ENCODE results near the gene TRIM9. TPM values are rescaled to one million over a fixed set of nuclear protein-coding genes. Genes with fewer than 3 reads are reported as not detected.

Gene TRIM9
- total and polyA plus RNA-seq, 7 donors: 0.17 to 3.3 (median 1.1) TPM

DNA sequence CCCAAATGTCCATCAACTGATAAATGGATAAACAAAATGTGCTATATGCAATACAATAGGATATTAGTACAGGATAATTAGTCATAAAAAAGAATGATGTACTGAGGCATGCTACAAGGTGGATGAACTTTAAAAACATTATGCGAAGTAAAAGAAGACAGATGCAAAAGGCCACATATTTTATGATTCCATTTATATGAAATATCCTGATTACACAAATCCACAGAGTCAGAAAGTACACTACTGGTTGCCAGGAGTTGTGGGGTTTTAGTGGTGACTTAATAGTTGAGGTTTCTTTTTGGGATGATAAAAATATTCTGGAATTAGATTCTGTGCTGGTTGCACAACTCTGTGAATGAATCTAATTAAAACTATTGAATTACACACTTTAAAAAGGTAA is 12.6 kb downstream of the TRIM9 start:
- no peak for DNase-seq
- WGBS, 3 donors: 85 to 93% (median 91%) methylated on average over 1 of the region's 1 CpG
- TF ChIP-seq, protein P1, sequence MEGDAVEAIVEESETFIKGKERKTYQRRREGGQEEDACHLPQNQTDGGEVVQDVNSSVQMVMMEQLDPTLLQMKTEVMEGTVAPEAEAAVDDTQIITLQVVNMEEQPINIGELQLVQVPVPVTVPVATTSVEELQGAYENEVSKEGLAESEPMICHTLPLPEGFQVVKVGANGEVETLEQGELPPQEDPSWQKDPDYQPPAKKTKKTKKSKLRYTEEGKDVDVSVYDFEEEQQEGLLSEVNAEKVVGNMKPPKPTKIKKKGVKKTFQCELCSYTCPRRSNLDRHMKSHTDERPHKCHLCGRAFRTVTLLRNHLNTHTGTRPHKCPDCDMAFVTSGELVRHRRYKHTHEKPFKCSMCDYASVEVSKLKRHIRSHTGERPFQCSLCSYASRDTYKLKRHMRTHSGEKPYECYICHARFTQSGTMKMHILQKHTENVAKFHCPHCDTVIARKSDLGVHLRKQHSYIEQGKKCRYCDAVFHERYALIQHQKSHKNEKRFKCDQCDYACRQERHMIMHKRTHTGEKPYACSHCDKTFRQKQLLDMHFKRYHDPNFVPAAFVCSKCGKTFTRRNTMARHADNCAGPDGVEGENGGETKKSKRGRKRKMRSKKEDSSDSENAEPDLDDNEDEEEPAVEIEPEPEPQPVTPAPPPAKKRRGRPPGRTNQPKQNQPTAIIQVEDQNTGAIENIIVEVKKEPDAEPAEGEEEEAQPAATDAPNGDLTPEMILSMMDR (IDR thresholded peaks at IDR 0.05): no peak
- Histone ChIP-seq H3K36me3 (ENCODE audit: insufficient read depth in 1 of 2, low read depth in 1 of 2) (no peaks in the 10 kb centered on the region), H3K4me1 (no peaks in the 10 kb centered on the region), H3K27me3 (ENCODE audit: insufficient read depth in 3 of 3, low read length in 2 of 3) (no peaks in the 10 kb centered on the region), H3K27ac (no peak overlapping the region), H3K4me3 (no peak overlapping the region), H3K9me3 (no peaks in the 10 kb centered on the region)
- intact Hi-C loops (cut with DNase I): no loop called here
- no peak for ATAC-seq

DNA sequence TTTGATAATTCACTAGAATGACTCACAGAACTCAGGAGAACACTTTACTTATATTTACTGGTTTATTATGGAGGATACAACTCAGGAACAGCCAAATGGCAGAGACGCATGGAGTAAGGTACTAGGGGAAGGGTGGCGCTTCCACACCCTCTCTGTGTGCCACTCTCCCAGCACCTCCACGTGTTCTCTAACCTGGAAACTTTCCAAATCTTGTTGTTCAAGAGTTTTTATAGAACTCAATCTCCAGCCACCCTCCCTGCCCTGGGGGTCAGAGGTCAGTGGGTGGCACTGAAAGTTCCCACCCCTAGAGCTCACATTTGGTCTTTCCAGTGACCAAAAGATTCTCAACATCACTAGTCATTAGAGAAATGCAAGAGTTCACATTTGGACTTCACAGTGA is 13.2 kb downstream of the TRIM9 start:
- Histone ChIP-seq H3K9me3 (no peaks in the 10 kb centered on the region), H3K36me3 (ENCODE audit: insufficient read depth in 1 of 2, low read depth in 1 of 2) (no peaks in the 10 kb centered on the region), H3K4me3 (no peak overlapping the region), H3K27ac (no peak overlapping the region), H3K27me3 (ENCODE audit: insufficient read depth in 3 of 3, low read length in 2 of 3) (no peaks in the 10 kb centered on the region), H3K4me1 (no peaks in the 10 kb centered on the region)
- no peak for DNase-seq
- intact Hi-C loops (cut with DNase I): no loop called here
- TF ChIP-seq, protein P1 (IDR thresholded peaks at IDR 0.05): no peak
- no peak for ATAC-seq
- 72 to 76% (median 73%) methylated on average over 3 of the region's 3 CpGs for WGBS, 3 donors

DNA sequence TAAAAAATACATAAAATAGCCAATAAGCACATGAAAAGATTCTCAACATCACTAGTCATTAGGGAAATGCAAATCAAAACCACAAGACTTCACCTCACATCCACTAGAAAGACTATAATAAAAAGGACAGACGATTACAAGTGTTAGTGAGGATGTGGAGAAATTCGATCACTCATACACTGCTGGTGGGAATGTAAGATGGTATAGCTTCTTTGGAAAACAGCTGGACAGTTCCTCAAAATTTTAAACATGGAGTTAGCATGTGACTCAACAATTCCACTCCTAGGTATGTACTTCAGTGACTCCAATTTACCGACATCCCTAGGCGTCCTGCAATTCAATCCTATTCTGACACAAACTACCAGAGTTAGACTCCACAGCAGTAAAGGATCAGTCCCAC is 13.7 kb downstream of the TRIM9 start:
- H3K9me3 ChIP-seq: no peaks in the 10 kb centered on the region
- no peaks in the 10 kb centered on the region for H3K27me3 ChIP-seq (ENCODE audit: insufficient read depth in 3 of 3, low read length in 2 of 3)
- H3K4me3 ChIP-seq: no peak overlapping the region
- TF ChIP-seq, protein P1 (IDR thresholded peaks at IDR 0.05): no peak
- intact Hi-C loops (cut with DNase I): no loop called here
- ATAC-seq: no peak
- DNase-seq: no peak
- 85 to 88% (median 88%) methylated on average over 4 of the region's 4 CpGs for WGBS, 3 donors
- no peak overlapping the region for H3K27ac ChIP-seq
- no peaks in the 10 kb centered on the region for H3K36me3 ChIP-seq (ENCODE audit: insufficient read depth in 1 of 2, low read depth in 1 of 2)
- H3K4me1 ChIP-seq: no peaks in the 10 kb centered on the region

DNA sequence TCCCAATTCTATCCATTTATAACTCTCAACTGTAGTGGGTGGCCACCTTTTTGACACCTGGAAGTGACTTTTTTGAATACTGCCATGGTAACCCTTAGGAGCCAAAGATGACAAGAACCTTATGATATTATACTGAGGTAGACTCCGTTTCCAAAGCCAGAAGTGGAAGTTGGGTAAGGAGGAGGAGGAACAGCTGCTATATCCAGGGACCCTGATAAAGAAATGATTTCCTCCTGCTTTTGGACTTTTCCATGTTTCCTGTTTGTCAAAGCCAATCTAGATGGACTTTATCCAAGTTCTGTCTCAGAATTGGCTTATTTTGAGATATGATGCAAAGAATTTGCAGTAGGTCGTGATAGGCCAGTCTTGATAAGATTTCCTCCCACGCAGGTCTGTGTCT is 14.3 kb downstream of the TRIM9 start:
- ATAC-seq: no peak
- TF ChIP-seq, protein P1 (IDR thresholded peaks at IDR 0.05): no peak
- H3K27ac ChIP-seq: no peak overlapping the region
- no peaks in the 10 kb centered on the region for H3K36me3 ChIP-seq (ENCODE audit: insufficient read depth in 1 of 2, low read depth in 1 of 2)
- intact Hi-C loops (cut with DNase I): no loop called here
- DNase-seq: no peak
- no peaks in the 10 kb centered on the region for H3K4me1 ChIP-seq
- H3K27me3 ChIP-seq (ENCODE audit: insufficient read depth in 3 of 3, low read length in 2 of 3): no peaks in the 10 kb centered on the region
- WGBS, 3 donors: 57 to 59% (median 58%) methylated on average over 3 of the region's 3 CpGs
- no peaks in the 10 kb centered on the region for H3K9me3 ChIP-seq
- H3K4me3 ChIP-seq: no peak overlapping the region

DNA sequence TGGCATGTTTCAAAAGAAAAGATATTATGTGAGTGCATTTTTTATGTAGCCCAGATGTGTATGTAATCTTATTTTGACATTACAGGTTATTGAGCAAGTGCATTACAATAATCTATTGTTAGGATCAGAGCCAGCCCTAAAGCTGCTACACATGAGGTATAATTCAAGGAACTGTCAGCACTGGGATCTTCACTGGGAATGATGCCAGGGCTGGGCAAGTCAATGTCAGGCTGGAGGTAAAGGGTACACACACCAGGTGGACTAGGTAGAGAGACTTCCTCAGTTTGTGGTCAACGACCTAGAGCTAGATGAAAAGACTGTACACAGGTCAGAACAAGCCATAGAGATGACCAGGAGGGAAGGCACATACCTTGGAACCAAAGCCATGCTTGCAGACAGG is 15.4 kb downstream of the TRIM9 start:
- no peaks in the 10 kb centered on the region for H3K4me1 ChIP-seq
- no peak overlapping the region for H3K27ac ChIP-seq
- no peaks in the 10 kb centered on the region for H3K27me3 ChIP-seq (ENCODE audit: insufficient read depth in 3 of 3, low read length in 2 of 3)
- WGBS, 3 donors: 40 to 50% (median 43%) methylated on average over 1 of the region's 1 CpG
- H3K4me3 ChIP-seq: no peak overlapping the region
- no peaks in the 10 kb centered on the region for H3K36me3 ChIP-seq (ENCODE audit: insufficient read depth in 1 of 2, low read depth in 1 of 2)
- DNase-seq: no peak
- intact Hi-C loops (cut with DNase I): no loop called here
- ATAC-seq: no peak
- TF ChIP-seq, protein P1 (IDR thresholded peaks at IDR 0.05): no peak
- no peaks in the 10 kb centered on the region for H3K9me3 ChIP-seq
